Measurements from ENCODE around the gene SRRM4.

GRCh38 chr12:119025786-119026185, 44.4 kb downstream of the SRRM4 start:
- TF ChIP-seq RAD21 (IDR thresholded peaks at IDR 0.05; ENCODE audit: low read depth): no peak
- no peak for TF ChIP-seq REST (IDR thresholded peaks at IDR 0.05; ENCODE audit: low read depth)
- TF ChIP-seq TCF12 (IDR thresholded peaks at IDR 0.05; ENCODE audit: low read depth): no peak
- TF ChIP-seq EP300 (IDR thresholded peaks at IDR 0.05; ENCODE audit: borderline replicate concordance): no peak
- no peak for TF ChIP-seq CEBPB (IDR thresholded peaks at IDR 0.05)
- no peak for TF ChIP-seq EGR1 (IDR thresholded peaks at IDR 0.05)
- TF ChIP-seq TAF1 (IDR thresholded peaks at IDR 0.05; ENCODE audit: low read depth): no peak
- no peak for TF ChIP-seq USF1 (IDR thresholded peaks at IDR 0.05)
- TF ChIP-seq YY1 (IDR thresholded peaks at IDR 0.05; ENCODE audit: low read depth): no peak
- no peak for TF ChIP-seq TEAD4 (IDR thresholded peaks at IDR 0.05)
- no peak for TF ChIP-seq NFIC (IDR thresholded peaks at IDR 0.05)
